ENCODE results near the gene REEP1. TPM values are rescaled to one million over a fixed set of nuclear protein-coding genes. Genes with fewer than 3 reads are reported as not detected.

Gene REEP1
- total RNA-seq, 1 experiment from 2014 or later, result 5.9 TPM

DNA sequence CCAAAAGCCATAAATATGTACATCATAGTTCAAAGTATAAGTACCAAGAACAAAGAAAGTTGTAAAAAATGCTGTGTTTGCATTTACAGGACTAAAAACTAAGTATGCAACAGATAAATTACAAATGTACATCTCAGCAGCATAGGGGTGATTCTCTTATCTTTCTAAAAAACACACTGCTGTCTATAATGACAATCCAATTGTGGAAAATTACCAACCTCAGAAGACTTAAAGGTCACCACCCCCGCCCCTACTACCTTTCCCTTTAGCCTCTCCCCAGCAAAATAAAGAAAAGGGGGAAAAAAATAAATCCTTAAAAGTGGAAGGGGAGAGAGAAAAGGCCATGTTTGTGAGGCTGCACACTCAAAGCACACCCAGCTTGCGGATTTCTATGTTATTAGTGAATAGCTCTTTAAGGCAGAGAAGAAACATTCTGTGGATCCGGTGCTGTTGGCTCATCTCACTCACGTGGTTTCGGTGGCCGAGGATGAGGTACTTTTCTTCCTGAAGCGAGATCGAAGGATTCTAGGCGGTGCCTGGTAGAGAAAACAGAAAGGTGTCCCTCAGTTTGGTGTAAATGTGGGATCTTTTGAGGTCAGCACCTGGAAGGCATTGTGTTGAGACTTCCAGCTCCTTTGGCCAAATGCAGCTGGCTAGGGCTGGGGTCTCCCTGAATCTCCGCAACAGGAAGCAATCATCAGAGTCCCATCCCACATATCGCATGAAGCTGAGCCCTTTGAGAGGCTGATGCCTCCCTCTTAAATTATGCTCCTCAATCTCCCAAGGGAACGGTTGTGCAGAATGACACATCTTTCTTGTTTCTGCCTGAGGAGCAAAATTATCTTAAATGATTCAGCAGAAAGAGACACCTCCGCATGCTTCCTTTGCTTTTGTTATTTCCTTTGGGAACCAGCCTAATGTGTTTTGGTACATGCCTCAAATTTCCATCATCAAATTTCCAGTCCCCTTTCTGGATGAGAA is 120.6 kb downstream of the REEP1 start:
- no TSS peak for BruUV-seq (replicated peaks)

More for the DNA sequence above, 120.6 kb downstream of the REEP1 start:
- Histone ChIP-seq H4K20me1 (ENCODE audit: insufficient read depth) (no peaks in the 10 kb centered on the region), H3K4me3 (replicated peaks in 1 of 2; ENCODE audit: low read depth in 1 of 2, low read length in 2 of 2) (no peak overlapping the region), H3K27ac (ENCODE audit: low read depth, low read length) (no peak overlapping the region), H3K9me2 (ENCODE audit: insufficient read depth) (no peaks in the 10 kb centered on the region), H2AFZ (ENCODE audit: low read depth, low read length, poor library complexity, severe bottlenecking) (no peak overlapping the region), H3K4me2 (ENCODE audit: low read length) (no peak overlapping the region), H3K4me1 (ENCODE audit: control insufficient read depth in 1 of 2, insufficient read depth in 2 of 2, low read length in 2 of 2) (no peaks in the 10 kb centered on the region), H3K27me3 (ENCODE audit: insufficient read depth, low read length) (no peaks in the 10 kb centered on the region), H3K9me3 (ENCODE audit: control insufficient read depth in 1 of 2, insufficient read depth in 1 of 2, low read depth in 1 of 2, low read length in 2 of 2) (no peaks in the 10 kb centered on the region), H3K79me2 (ENCODE audit: insufficient read depth, low read length) (no peaks in the 10 kb centered on the region), H3K36me3 (ENCODE audit: control insufficient read depth in 1 of 2, insufficient read depth in 2 of 2, low read length in 2 of 2) (peaks cover 12 to 15% of the 10 kb centered on the region in 2 experiments; a peak in 2 of 4 replicates), H3K9ac (ENCODE audit: low read length) (no peak overlapping the region)
- intact Hi-C loops (cut with micrococcal nuclease), result no loop called here
- POLR2A ChIA-PET, result no interaction called here
- DNase-seq (ENCODE audit: low read depth, low spot score), result no peak
- RAD21 ChIA-PET (ENCODE audit: low non-redundant PET in 1 of 2, low total read pairs in 2 of 2, uncharacterized antibody in 2 of 2, unreplicated experiment in 2 of 2), result no interaction called here
- no peak for ATAC-seq
- TF ChIP-seq ELF1 (IDR thresholded peaks at IDR 0.05; ENCODE audit: borderline replicate concordance, low read depth) (no peak), TCF7L2 (IDR thresholded peaks at IDR 0.05; ENCODE audit: borderline replicate concordance, extremely low read depth, insufficient read depth, insufficient read length) (no peak), EZH2 (IDR thresholded peaks at IDR 0.05) (no peak), SRF (IDR thresholded peaks at IDR 0.05; ENCODE audit: low read depth) (no peak), SP1 (IDR thresholded peaks at IDR 0.05; ENCODE audit: low read depth) (no peak), ZFX (IDR thresholded peaks at IDR 0.05) (no peak), EGR1 (IDR thresholded peaks at IDR 0.05; ENCODE audit: low read depth) (no peak), POLR2AphosphoS5 (IDR thresholded peaks at IDR 0.05; ENCODE audit: low read depth, low read length) (no peak), YY1 (IDR thresholded peaks at IDR 0.05; ENCODE audit: extremely low read depth, insufficient replicate concordance, low read depth, low read length) (no peak), POLR2A (IDR thresholded peaks at IDR 0.05; ENCODE audit: borderline replicate concordance, extremely low read depth, insufficient read depth, insufficient read length) (no peak), EZH2phosphoT487 (IDR thresholded peaks at IDR 0.05; ENCODE audit: borderline replicate concordance) (no peak), FOSL1 (IDR thresholded peaks at IDR 0.05; ENCODE audit: low read depth) (no peak), SIN3A (IDR thresholded peaks at IDR 0.05; ENCODE audit: low read depth) (no peak), CEBPB (IDR thresholded peaks at IDR 0.05; ENCODE audit: low read depth) (no peak), RAD21 (IDR thresholded peaks at IDR 0.05; ENCODE audit: low read depth) (no peak), JUND (IDR thresholded peaks at IDR 0.05) (no peak), ZNF274 (IDR thresholded peaks at IDR 0.05; ENCODE audit: low read depth, low read length) (no peak)
- TF ChIP-seq, protein P1, sequence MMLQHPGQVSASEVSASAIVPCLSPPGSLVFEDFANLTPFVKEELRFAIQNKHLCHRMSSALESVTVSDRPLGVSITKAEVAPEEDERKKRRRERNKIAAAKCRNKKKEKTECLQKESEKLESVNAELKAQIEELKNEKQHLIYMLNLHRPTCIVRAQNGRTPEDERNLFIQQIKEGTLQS (IDR thresholded peaks at IDR 0.05), result no peak
- TF ChIP-seq, protein P2, sequence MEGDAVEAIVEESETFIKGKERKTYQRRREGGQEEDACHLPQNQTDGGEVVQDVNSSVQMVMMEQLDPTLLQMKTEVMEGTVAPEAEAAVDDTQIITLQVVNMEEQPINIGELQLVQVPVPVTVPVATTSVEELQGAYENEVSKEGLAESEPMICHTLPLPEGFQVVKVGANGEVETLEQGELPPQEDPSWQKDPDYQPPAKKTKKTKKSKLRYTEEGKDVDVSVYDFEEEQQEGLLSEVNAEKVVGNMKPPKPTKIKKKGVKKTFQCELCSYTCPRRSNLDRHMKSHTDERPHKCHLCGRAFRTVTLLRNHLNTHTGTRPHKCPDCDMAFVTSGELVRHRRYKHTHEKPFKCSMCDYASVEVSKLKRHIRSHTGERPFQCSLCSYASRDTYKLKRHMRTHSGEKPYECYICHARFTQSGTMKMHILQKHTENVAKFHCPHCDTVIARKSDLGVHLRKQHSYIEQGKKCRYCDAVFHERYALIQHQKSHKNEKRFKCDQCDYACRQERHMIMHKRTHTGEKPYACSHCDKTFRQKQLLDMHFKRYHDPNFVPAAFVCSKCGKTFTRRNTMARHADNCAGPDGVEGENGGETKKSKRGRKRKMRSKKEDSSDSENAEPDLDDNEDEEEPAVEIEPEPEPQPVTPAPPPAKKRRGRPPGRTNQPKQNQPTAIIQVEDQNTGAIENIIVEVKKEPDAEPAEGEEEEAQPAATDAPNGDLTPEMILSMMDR (IDR thresholded peaks at IDR 0.05 in 2 of 3, conservative IDR thresholded peaks at IDR 0.05 in 1 of 3; ENCODE audit: borderline replicate concordance in 1 of 3, insufficient read depth in 1 of 3, low read depth in 2 of 3, low read length in 2 of 3), result no peak
- TF ChIP-seq, protein P3, sequence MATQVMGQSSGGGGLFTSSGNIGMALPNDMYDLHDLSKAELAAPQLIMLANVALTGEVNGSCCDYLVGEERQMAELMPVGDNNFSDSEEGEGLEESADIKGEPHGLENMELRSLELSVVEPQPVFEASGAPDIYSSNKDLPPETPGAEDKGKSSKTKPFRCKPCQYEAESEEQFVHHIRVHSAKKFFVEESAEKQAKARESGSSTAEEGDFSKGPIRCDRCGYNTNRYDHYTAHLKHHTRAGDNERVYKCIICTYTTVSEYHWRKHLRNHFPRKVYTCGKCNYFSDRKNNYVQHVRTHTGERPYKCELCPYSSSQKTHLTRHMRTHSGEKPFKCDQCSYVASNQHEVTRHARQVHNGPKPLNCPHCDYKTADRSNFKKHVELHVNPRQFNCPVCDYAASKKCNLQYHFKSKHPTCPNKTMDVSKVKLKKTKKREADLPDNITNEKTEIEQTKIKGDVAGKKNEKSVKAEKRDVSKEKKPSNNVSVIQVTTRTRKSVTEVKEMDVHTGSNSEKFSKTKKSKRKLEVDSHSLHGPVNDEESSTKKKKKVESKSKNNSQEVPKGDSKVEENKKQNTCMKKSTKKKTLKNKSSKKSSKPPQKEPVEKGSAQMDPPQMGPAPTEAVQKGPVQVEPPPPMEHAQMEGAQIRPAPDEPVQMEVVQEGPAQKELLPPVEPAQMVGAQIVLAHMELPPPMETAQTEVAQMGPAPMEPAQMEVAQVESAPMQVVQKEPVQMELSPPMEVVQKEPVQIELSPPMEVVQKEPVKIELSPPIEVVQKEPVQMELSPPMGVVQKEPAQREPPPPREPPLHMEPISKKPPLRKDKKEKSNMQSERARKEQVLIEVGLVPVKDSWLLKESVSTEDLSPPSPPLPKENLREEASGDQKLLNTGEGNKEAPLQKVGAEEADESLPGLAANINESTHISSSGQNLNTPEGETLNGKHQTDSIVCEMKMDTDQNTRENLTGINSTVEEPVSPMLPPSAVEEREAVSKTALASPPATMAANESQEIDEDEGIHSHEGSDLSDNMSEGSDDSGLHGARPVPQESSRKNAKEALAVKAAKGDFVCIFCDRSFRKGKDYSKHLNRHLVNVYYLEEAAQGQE (IDR thresholded peaks at IDR 0.05; ENCODE audit: low read depth), result no peak
- CTCF ChIA-PET, result no interaction called here

Measured in HCT116 (cell line).